Heart left ventricle (tissue), 16 donors: ENCODE data around the gene SPPL3. TPM values are rescaled to one million over a fixed set of nuclear protein-coding genes. Genes with fewer than 3 reads are reported as not detected.

Source experiments
- ATAC-seq, 4 donors: fragments of 200-7000 bp; cut with Tn5 transposase; one replicate each; pipeline ENCODE4 v1.9.1; 2020 to 2022; ENCODE audit warnings: moderate library complexity in 4 of 4, mild to moderate bottlenecking in 3 of 4, moderate number of reproducible peaks in 1 of 4
- DNase-seq, 5 donors: peaks; one replicate each; pipeline ENCODE4 v3.0.0-alpha.2; 2020
- H3K27ac ChIP-seq, 12 donors: fragments of 200-600 bp; sonication (generic) in 4 of 12; one replicate each; pipeline versions ENCODE4 v1.5.0 to v1.8.0; 2016 to 2022; ENCODE audit warnings: mild to moderate bottlenecking in 2 of 12
- H3K27me3 ChIP-seq, 9 donors: fragments of 200-600 bp; sonication (generic) in 2 of 9; one replicate each; pipeline versions ENCODE4 v1.5.1 to v1.8.0; 2016 to 2022; ENCODE audit warnings: mild to moderate bottlenecking in 3 of 9
- H3K36me3 ChIP-seq, 9 donors: fragments of 200-600 bp; sonication (generic) in 2 of 9; one replicate each; pipeline versions ENCODE4 v1.5.0 to v1.8.0; 2018 to 2022; ENCODE audit warnings: mild to moderate bottlenecking in 2 of 9
- H3K4me1 ChIP-seq, 12 donors: fragments of 200-600 bp; sonication (generic) in 4 of 12; one replicate each; pipeline versions ENCODE4 v1.5.0 to v1.8.0; 2016 to 2022; ENCODE audit warnings: mild to moderate bottlenecking in 3 of 12
- H3K4me3 ChIP-seq, 12 donors: fragments of 200-600 bp; sonication (generic) in 4 of 12; one replicate each; pipeline versions ENCODE4 v1.5.0 to v1.8.0; 2017 to 2022; ENCODE audit warnings: mild to moderate bottlenecking in 9 of 12, moderate library complexity in 4 of 12
- H3K9me3 ChIP-seq, 12 donors: fragments of 200-600 bp; sonication (generic) in 4 of 12; one replicate each; pipeline versions ENCODE4 v1.5.0 to v1.8.0; 2016 to 2022; ENCODE audit warnings: mild to moderate bottlenecking in 1 of 12
- POLR2A ChIP-seq, 2 donors: fragments of 450-650 bp; IDR thresholded peaks; one replicate each; pipeline ENCODE4 v1.6.1; 2017; ENCODE audit warnings: antibody characterized with exemption in 2 of 2, mild to moderate bottlenecking in 2 of 2, moderate library complexity in 2 of 2
- WGBS, 4 donors: extraction: QIAGEN DNeasy Blood & Tissue Kit in 2 of 4; methylation state at CpG; one replicate each; pipeline versions ENCODE4 v1.1.5 to v1.1.7; 2013 to 2018; 5-methylcytosine and 5-hydroxymethylcytosine counted together
- intact Hi-C, 10 donors: fragments of 100-400 bp; cut with DNase I; formaldehyde crosslinking; loops; one replicate each; pipeline versions ENCODE4 v1.11.1 to v1.14.2; 2022
- polyA plus RNA-seq, 2 donors: library from polyadenylated mRNA; stranded (reverse); fragments of 200-250 nt; gene quantifications; one replicate each; pipeline ENCODE4 v1.2.3, GENCODE V29; 2013
- total RNA-seq, 9 donors: library from RNA; depleted of rRNA in 2 of 9; stranded (reverse); fragments of >200 nt in 2 of 9; fragmentation: NEBNext Ultra II Directional in 3 of 9; extraction: Animal tissue kit (Norgen Biotek cat#: 25700) in 3 of 9; gene quantifications; one replicate each; pipeline versions ENCODE4 v1.1.0 to v1.2.4, GENCODE V29; 2016 to 2023
- TF ChIP-seq, protein P1 (sequence below), 12 donors: fragments of 200-600 bp; sonication (generic) in 4 of 12; IDR thresholded peaks; one replicate each; pipeline versions ENCODE4 v1.5.0 to v1.8.0; 2018 to 2022; ENCODE audit warnings: antibody characterized with exemption in 12 of 12, mild to moderate bottlenecking in 5 of 12
- donor health status: ischemic (EF 13 %, LVEDD 7.1; RV severe dilation, severe dysfunction).
- donor health status: healthy with polysubstance abuse.
- donor health status: DM: no; HTN: yes; CAD: no.
- donor health status: DM: no; HTN: no; CAD: no.
- donor health status: ischemic (EF 25% LVEDD 6.9; RV normal size, moderate dysfunction).
- donor health status: ischemic (EF 25% LVEDD 5.7; RV mildly dilated, moderate dysfunction).
- donor health status: healthy.
- donor health status: DM: yes; HTN: yes; CAD: no.
- donor health status: ischemic (EF 35%, LVEDD 5.7; RV mildly dilated, moderate dysfunction).
- donor health status: nonischemic (EF 11% LVEDD 7.7; RV severe dilation, severe dysfunction).
- donor health status: DM: yes; HTN: yes; CAD: no.
- donor health status: PGD.
- donor health status: ischemic (EF 29% LVEDD 5.4; RV normal size, mild dysfunction).
- donor health status: nonischemic (EF 23%, LVEDD 6.1; RV moderate dilation, normal function).

The SPPL3 gene
- total and polyA plus RNA-seq, 11 donors, result 8.2 to 48.2 (median 26.5) TPM

DNA sequence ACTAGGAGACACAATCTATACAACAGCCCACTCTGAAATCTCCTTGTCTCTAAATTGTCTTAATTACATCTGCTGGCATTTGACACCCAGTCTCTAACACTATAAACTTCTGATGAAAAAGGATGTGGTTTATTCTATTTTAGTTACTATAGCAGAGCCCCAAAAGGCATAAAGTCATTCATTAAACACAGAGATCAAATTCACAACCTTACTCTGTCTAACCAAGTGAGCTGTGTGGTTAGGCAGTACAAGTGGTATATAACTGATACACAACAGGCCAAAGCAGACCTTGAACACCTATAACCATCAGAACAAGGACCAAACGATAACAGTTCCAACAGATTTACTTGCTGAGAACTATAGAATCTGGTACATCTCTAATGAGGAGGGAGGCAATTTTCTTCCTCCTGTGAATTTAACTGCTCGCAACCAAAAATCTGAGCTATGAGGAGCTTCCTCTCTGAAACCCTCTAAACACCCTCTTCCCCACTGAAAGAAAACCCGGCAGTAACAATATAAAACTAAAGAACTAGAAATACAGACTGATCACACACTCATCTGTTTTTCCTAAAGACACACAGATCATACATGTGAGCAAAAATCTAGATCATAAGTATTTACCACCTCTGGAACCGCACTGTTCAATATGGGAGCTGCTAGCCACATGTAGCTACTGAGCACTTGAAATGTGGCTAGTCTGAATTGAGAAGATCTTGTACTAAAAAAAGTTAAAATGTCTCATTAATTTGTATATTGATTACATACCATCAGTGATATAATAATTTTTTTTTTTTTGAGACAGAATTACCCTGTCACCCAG, 17.7 kb downstream of the SPPL3 start:
- TF ChIP-seq POLR2A (IDR thresholded peaks at IDR 0.05), result no peak
- TF ChIP-seq, protein P1, sequence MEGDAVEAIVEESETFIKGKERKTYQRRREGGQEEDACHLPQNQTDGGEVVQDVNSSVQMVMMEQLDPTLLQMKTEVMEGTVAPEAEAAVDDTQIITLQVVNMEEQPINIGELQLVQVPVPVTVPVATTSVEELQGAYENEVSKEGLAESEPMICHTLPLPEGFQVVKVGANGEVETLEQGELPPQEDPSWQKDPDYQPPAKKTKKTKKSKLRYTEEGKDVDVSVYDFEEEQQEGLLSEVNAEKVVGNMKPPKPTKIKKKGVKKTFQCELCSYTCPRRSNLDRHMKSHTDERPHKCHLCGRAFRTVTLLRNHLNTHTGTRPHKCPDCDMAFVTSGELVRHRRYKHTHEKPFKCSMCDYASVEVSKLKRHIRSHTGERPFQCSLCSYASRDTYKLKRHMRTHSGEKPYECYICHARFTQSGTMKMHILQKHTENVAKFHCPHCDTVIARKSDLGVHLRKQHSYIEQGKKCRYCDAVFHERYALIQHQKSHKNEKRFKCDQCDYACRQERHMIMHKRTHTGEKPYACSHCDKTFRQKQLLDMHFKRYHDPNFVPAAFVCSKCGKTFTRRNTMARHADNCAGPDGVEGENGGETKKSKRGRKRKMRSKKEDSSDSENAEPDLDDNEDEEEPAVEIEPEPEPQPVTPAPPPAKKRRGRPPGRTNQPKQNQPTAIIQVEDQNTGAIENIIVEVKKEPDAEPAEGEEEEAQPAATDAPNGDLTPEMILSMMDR (IDR thresholded peaks at IDR 0.05), result no peak
- no peak overlapping the region for H3K4me3 ChIP-seq
- no peaks in the 10 kb centered on the region for H3K27me3 ChIP-seq
- WGBS, 4 donors, result 84 to 94% (median 89%) methylated on average over 4 of the region's 4 CpGs
- intact Hi-C loops, result loop anchor here in 1 of 10 donors (5.0 to 10.0 kb wide), 2 partner anchors 39 to 1178 kb away; no protein-coding TSS in a partner anchor
- ATAC-seq (no peak), DNase-seq (no peak)
- H3K27ac ChIP-seq, result no peak overlapping the region
- no peaks in the 10 kb centered on the region for H3K9me3 ChIP-seq
- no peaks in the 10 kb centered on the region for H3K36me3 ChIP-seq
- peaks cover 0 to 69% (median 19%) of the 10 kb centered on the region in 12 donors for H3K4me1 ChIP-seq

DNA sequence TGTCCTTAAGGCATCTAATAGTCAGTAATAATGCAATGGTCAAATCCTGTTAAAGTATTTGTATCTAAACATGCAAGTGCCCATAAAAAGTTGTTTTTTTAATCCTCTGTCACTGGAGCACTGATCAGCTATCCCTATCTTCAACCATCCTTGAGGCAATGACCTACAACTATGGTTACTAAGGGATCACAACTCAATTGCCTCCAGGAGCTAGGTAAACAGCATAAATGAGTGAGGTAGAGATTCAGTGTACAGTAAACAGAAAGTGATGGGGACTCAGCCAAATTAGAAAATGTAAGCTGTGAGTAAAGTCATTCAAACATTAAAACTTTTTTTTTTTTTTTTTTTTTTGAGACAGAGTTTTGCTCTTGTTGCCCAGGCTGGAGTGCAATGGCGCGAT, 18.6 kb downstream of the SPPL3 start:
- Histone ChIP-seq H3K4me1 (peaks cover 0 to 61% (median 10%) of the 10 kb centered on the region in 12 donors), H3K4me3 (no peak overlapping the region), H3K27ac (no peak overlapping the region), H3K9me3 (no peaks in the 10 kb centered on the region), H3K27me3 (no peaks in the 10 kb centered on the region), H3K36me3 (no peaks in the 10 kb centered on the region)
- intact Hi-C loops, result loop anchor here in 1 of 10 donors (5.0 to 10.0 kb wide), 2 partner anchors 38 to 1179 kb away; no protein-coding TSS in a partner anchor
- DNase-seq (no peak), ATAC-seq (no peak)
- TF ChIP-seq POLR2A (IDR thresholded peaks at IDR 0.05), result no peak
- TF ChIP-seq, protein P1 (IDR thresholded peaks at IDR 0.05), result no peak
- WGBS, 4 donors, result 91 to 100% (median 97%) methylated on average over 2 of the region's 2 CpGs

DNA sequence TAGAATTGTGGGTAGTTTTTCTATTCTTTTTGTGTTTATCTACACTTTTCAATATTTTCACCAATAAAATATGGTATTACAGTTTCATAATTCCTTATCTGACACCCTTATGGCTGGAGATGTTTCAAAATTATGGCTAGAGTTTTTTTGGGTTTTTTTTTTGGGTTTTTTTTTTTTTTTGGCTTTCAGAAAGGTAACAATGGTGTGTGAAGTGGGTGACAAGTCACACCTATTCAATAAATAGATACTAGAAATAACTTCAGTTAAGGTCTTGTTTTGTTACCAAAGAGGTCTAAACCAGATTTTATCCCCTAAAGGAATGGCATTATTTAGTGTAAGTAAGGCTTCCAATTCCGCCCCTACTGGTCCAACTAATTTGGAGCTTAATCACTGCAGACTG, 19.5 kb downstream of the SPPL3 start:
- TF ChIP-seq, protein P1 (IDR thresholded peaks at IDR 0.05), result no peak
- no peak for TF ChIP-seq POLR2A (IDR thresholded peaks at IDR 0.05)
- H3K9me3 ChIP-seq, result no peaks in the 10 kb centered on the region
- peaks cover 0 to 59% (median 10%) of the 10 kb centered on the region in 12 donors for H3K4me1 ChIP-seq
- intact Hi-C loops, result loop anchor here in 1 of 10 donors (5.0 to 10.0 kb wide), 2 partner anchors 37 to 1180 kb away; no protein-coding TSS in a partner anchor
- no peaks in the 10 kb centered on the region for H3K36me3 ChIP-seq
- ATAC-seq (no peak), DNase-seq (no peak)
- H3K27ac ChIP-seq, result no peak overlapping the region
- no peak overlapping the region for H3K4me3 ChIP-seq
- H3K27me3 ChIP-seq, result no peaks in the 10 kb centered on the region
- 90 to 91% (median 91%) methylated on average over 1 of the region's 1 CpG for WGBS, 4 donors

DNA sequence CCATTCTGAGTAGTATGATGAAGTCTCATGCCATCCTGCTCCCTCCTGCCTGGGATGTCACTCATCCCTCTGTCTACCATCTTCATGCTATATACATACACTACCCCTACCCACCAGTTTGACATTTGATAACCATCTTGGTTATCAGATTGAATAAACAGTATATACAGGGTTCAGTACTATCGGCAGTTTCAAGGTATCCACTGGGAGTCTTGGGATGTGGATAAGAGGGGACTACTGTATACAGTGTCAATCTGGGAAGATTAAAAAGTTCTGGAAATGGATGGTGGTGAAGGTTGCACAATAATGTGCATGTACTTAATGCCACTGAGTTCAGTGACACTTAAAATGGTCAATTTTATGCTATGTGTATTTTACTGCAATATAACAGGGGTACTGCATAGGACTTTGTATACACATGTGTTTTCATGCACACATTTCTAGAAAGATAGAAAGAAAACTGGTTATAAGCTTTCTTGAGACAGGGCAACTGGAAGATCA, 22.1 kb downstream of the SPPL3 start:
- Histone ChIP-seq H3K27ac (no peak overlapping the region), H3K27me3 (no peaks in the 10 kb centered on the region), H3K36me3 (peaks cover 0 to 3% (median 0%) of the 10 kb centered on the region in 9 donors), H3K4me3 (no peak overlapping the region), H3K9me3 (peaks cover 0 to 6% (median 0%) of the 10 kb centered on the region in 12 donors), H3K4me1 (peaks cover 0 to 41% (median 9%) of the 10 kb centered on the region in 12 donors)
- ATAC-seq (no peak), DNase-seq (no peak)
- 94 to 100% (median 97%) methylated on average over 1 of the region's 1 CpG for WGBS, 4 donors
- TF ChIP-seq, protein P1 (IDR thresholded peaks at IDR 0.05), result no peak
- no peak for TF ChIP-seq POLR2A (IDR thresholded peaks at IDR 0.05)
- intact Hi-C loops, result loop anchor here in 1 of 10 donors (10.0 kb wide), 1 partner anchor 1183 kb away; no protein-coding TSS in a partner anchor
